Measurements from ENCODE around the gene NUDT13. TPM values are rescaled to one million over a fixed set of nuclear protein-coding genes. Genes with fewer than 3 reads are reported as not detected.

NUDT13 gene
- total and polyA plus RNA-seq, 2 donors (not counting 1 experiment from before 2014, with no cell fraction given): 2.5 to 4.5 TPM

- ChIA-PET CTCF (interaction anchor here (0.6 to 2.9 kb wide), 11 partner anchors 12 to 1746 kb away, joined by 3 to 17 read pairs (median 4); no protein-coding TSS in a partner anchor), POLR2A (no interaction called here)
Observed at GRCh38 chr10:73060738-73061635, 49.3 kb upstream of the NUDT13 start.

More at GRCh38 chr10:73060738-73061635, 49.3 kb upstream of the NUDT13 start:
- Histone ChIP-seq H3K27ac (ENCODE audit: low read length in 2 of 2) (no peak overlapping the region), H4K20me1 (ENCODE audit: control insufficient read depth, insufficient read depth, low read length, poor library complexity, severe bottlenecking) (no peaks in the 10 kb centered on the region), H3K4me2 (replicated peaks; ENCODE audit: low read depth, low read length, poor library complexity, severe bottlenecking) (no peak overlapping the region), H3K4me1 (ENCODE audit: control insufficient read depth in 2 of 2, insufficient read depth in 2 of 2, low read length in 2 of 2) (no peaks in the 10 kb centered on the region), H3K36me3 (replicated peaks in 1 of 2; ENCODE audit: control extremely low read depth in 1 of 2, control insufficient read depth in 1 of 2, extremely low read depth in 1 of 2, insufficient read depth in 2 of 2, low read length in 1 of 2) (peaks cover 8 to 10% of the 10 kb centered on the region in 2 experiments), H3K27me3 (replicated peaks in 1 of 4; ENCODE audit: control extremely low read depth in 1 of 4, control insufficient read depth in 3 of 4, insufficient read depth in 4 of 4, low read length in 3 of 4) (no peaks in the 10 kb centered on the region), H3K9me3 (ENCODE audit: control extremely low read depth in 1 of 3, control insufficient read depth in 2 of 3, insufficient read depth in 1 of 3, low read length in 2 of 3) (no peaks in the 10 kb centered on the region), H3K9ac (ENCODE audit: low read length) (no peak overlapping the region), H2AFZ (ENCODE audit: insufficient read depth, low read depth, low read length, poor library complexity, severe bottlenecking) (no peak overlapping the region), H3K4me3 (ENCODE audit: control extremely low read depth in 1 of 5, extremely low read depth in 1 of 5, insufficient read depth in 1 of 5, low read depth in 2 of 5, low read length in 4 of 5) (no peak overlapping the region), H3K79me2 (ENCODE audit: control insufficient read depth, insufficient read depth, low read length) (no peaks in the 10 kb centered on the region)
- H3K4me3 Mint-ChIP-seq: no peak overlapping the region
- TF ChIP-seq EZH2 (IDR thresholded peaks at IDR 0.05; ENCODE audit: borderline replicate concordance, insufficient read depth, low read depth, low read length, poor library complexity, severe bottlenecking) (no peak), CTCF (IDR thresholded peaks at IDR 0.05) (peak; percentile 67)
- no peak overlapping the region for H3K27ac Mint-ChIP-seq
- peaks cover 7% of the 10 kb centered on the region for H3K4me1 Mint-ChIP-seq
- intact Hi-C loops (cut with micrococcal nuclease): loop anchor here (1.0 kb wide), 1 partner anchor 697 kb away; no protein-coding TSS in a partner anchor
- ATAC-seq (ENCODE audit: low read depth) (no peak), DNase-seq (peak; percentile 49)
- H3K27me3 Mint-ChIP-seq: no peaks in the 10 kb centered on the region
- WGBS (ENCODE audit: insufficient coverage): 90% methylated on average over 2 of the region's 5 CpGs
- no peaks in the 10 kb centered on the region for H3K9me3 Mint-ChIP-seq (ENCODE audit: insufficient read depth)

All from B cell (primary cell).